H1 (cell line): ENCODE data around the gene CENPC. TPM values are rescaled to one million over a fixed set of nuclear protein-coding genes. Genes with fewer than 3 reads are reported as not detected.

ENCODE experiments used
- CTCF ChIA-PET: fragments of 300-600 bp; sonication (Branson Sonifier 250); formaldehyde crosslinking; loops from one replicate; lab custom pipeline; 2021; ENCODE audit not compliant: partially characterized antibody; lab: Charles Lee
- POLR2A ChIA-PET: fragments of 300-600 bp; sonication (Branson Sonifier 250); formaldehyde crosslinking; loops from one replicate; lab custom pipeline; 2021; ENCODE audit warnings: inconsistent platforms; ENCODE audit not compliant: partially characterized antibody; lab: Charles Lee
- DNase-seq, 2 experiments: peaks; one replicate each; pipeline versions ENCODE4 v3.0.0 to v3.0.0-alpha.2; 2010 to 2022; ENCODE audit warnings: low spot score in 2 of 2, low read depth in 1 of 2, mixed read lengths in 1 of 2
- FAIRE-seq: peaks from 2 replicates; lab custom pipeline; 2011; peaks lifted over from hg19 to GRCh38; lab: Jason Lieb, UNC
- H2AFZ ChIP-seq: 2 replicates; pipeline ENCODE4 v1.8.1; 2012; ENCODE audit warnings: low read length, inconsistent platforms
- H2AK5ac ChIP-seq: 2 replicates; pipeline ENCODE4 v1.6.1; 2013; ENCODE audit warnings: low read depth, low read length
- H2BK120ac ChIP-seq: replicated peaks from 2 replicates; pipeline ENCODE3; 2013; ENCODE audit warnings: low read depth, low read length, inconsistent platforms
- H2BK12ac ChIP-seq: 2 replicates; pipeline ENCODE4 v1.6.1; 2013; ENCODE audit warnings: low read depth, low read length
- H2BK15ac ChIP-seq: 2 replicates; pipeline ENCODE4 v1.6.1; 2013; ENCODE audit warnings: low read length
- H2BK20ac ChIP-seq: 2 replicates; pipeline ENCODE4 v1.6.1; 2013; ENCODE audit warnings: low read length
- H2BK5ac ChIP-seq: 2 replicates; pipeline ENCODE4 v1.6.1; 2013; ENCODE audit warnings: low read depth, low read length
- H3K14ac ChIP-seq: 2 replicates; pipeline ENCODE4 v1.6.1; 2013; ENCODE audit warnings: inconsistent platforms; ENCODE audit not compliant: insufficient read length
- H3K18ac ChIP-seq: 2 replicates; pipeline ENCODE4 v1.6.1; 2013; ENCODE audit warnings: low read length; ENCODE audit errors: extremely low read depth
- H3K23ac ChIP-seq: 2 replicates; pipeline ENCODE4 v1.6.1; 2013; ENCODE audit warnings: inconsistent platforms; ENCODE audit not compliant: insufficient read length
- H3K23me2 ChIP-seq: 2 replicates; pipeline ENCODE4 v1.6.1; 2013; ENCODE audit warnings: low read depth, low read length
- H3K27ac ChIP-seq: 2 replicates; pipeline ENCODE4 v1.6.1; 2011; ENCODE audit warnings: low read depth, low read length, inconsistent platforms
- H3K27me3 ChIP-seq, 4 experiments: replicated peaks in 1 of 4; 1 replicate in 1 of 4; 2 replicates in 3 of 4; pipeline versions ENCODE4 v1.6.1 to v1.8.1; 2011 to 2013; ENCODE audit warnings: low read length in 3 of 4, mild to moderate bottlenecking in 3 of 4, inconsistent platforms in 2 of 4, mixed read lengths in 2 of 4, moderate library complexity in 1 of 4; ENCODE audit not compliant: control insufficient read depth in 3 of 4, insufficient read depth in 3 of 4; ENCODE audit errors: extremely low read depth in 1 of 4
- H3K36me3 ChIP-seq, 4 experiments: 2 replicates each; pipeline versions ENCODE4 v1.6.1 to v1.8.1; 2011 to 2013; ENCODE audit warnings: mild to moderate bottlenecking in 4 of 4, low read length in 3 of 4, moderate library complexity in 2 of 4, control low read depth in 1 of 4, inconsistent platforms in 1 of 4; ENCODE audit not compliant: insufficient read depth in 4 of 4, control insufficient read depth in 2 of 4
- H3K4ac ChIP-seq: replicated peaks from 2 replicates; pipeline ENCODE3; 2013; ENCODE audit warnings: low read length, low read depth, mixed read lengths, inconsistent platforms; ENCODE audit not compliant: insufficient read length
- H3K4me1 ChIP-seq, 4 experiments: replicated peaks in 1 of 4; 1 replicate in 1 of 4; 2 replicates in 3 of 4; pipeline versions ENCODE4 v1.6.1 to v1.8.1; 2011 to 2013; ENCODE audit warnings: low read length in 3 of 4, inconsistent platforms in 2 of 4, mixed read lengths in 1 of 4; ENCODE audit not compliant: insufficient read depth in 4 of 4, control insufficient read depth in 3 of 4
- H3K4me2 ChIP-seq, 2 experiments: 2 replicates each; pipeline versions ENCODE4 v1.6.1 to v1.8.1; 2011 to 2013; ENCODE audit warnings: low read depth in 2 of 2, low read length in 2 of 2, control low read depth in 1 of 2, inconsistent platforms in 1 of 2, mild to moderate bottlenecking in 1 of 2; ENCODE audit not compliant: insufficient read depth in 1 of 2
- H3K4me3 ChIP-seq, 4 experiments: fragments of 200-600, 300-600 bp in 1 of 4; sonication (generic), shearing (Covaris generic), sonication (Bioruptor Twin) in 1 of 4; 2 replicates each; pipeline versions ENCODE4 v1.5.1 to v1.8.1; 2011 to 2016; ENCODE audit warnings: low read length in 4 of 4, low read depth in 3 of 4, control low read depth in 2 of 4, inconsistent platforms in 2 of 4, mild to moderate bottlenecking in 2 of 4, mixed read lengths in 1 of 4, moderate library complexity in 1 of 4; ENCODE audit not compliant: insufficient read depth in 2 of 4; ENCODE audit errors: extremely low read depth in 1 of 4
- H3K56ac ChIP-seq: replicated peaks from 2 replicates; pipeline ENCODE3; 2013; ENCODE audit warnings: low read depth, mild to moderate bottlenecking, mixed read lengths, low read length, inconsistent platforms; ENCODE audit not compliant: insufficient read length
- H3K79me1 ChIP-seq: 2 replicates; pipeline ENCODE4 v1.6.1; 2013; ENCODE audit warnings: low read depth, low read length, control low read depth
- H3K79me2 ChIP-seq, 2 experiments: 2 replicates each; pipeline versions ENCODE4 v1.6.1 to v1.8.1; 2012 to 2013; ENCODE audit warnings: low read length in 2 of 2, mild to moderate bottlenecking in 2 of 2, inconsistent platforms in 1 of 2; ENCODE audit not compliant: insufficient read depth in 2 of 2, control insufficient read depth in 1 of 2
- H3K9ac ChIP-seq, 4 experiments: replicated peaks in 1 of 4; 1 replicate in 1 of 4; 2 replicates in 3 of 4; pipeline versions ENCODE4 v1.6.1 to v1.8.1; 2011 to 2013; ENCODE audit warnings: low read depth in 3 of 4, low read length in 3 of 4, control low read depth in 2 of 4, mild to moderate bottlenecking in 2 of 4, moderate library complexity in 2 of 4, inconsistent platforms in 1 of 4; ENCODE audit errors: extremely low read depth in 1 of 4
- H3K9me3 ChIP-seq, 2 experiments: 2 replicates each; pipeline versions ENCODE4 v1.6.1 to v1.8.1; 2012 to 2013; ENCODE audit warnings: mild to moderate bottlenecking in 2 of 2, moderate library complexity in 2 of 2, control low read depth in 1 of 2, inconsistent platforms in 1 of 2, low read depth in 1 of 2, low read length in 1 of 2, mixed read lengths in 1 of 2; ENCODE audit not compliant: insufficient read depth in 2 of 2
- H4K20me1 ChIP-seq, 2 experiments: replicated peaks in 1 of 2; 2 replicates each; pipeline versions ENCODE3 to v1.8.1; 2011 to 2013; ENCODE audit warnings: inconsistent platforms in 2 of 2, low read length in 2 of 2, mild to moderate bottlenecking in 1 of 2; ENCODE audit not compliant: insufficient read depth in 2 of 2, control insufficient read depth in 1 of 2
- H4K5ac ChIP-seq: 2 replicates; pipeline ENCODE4 v1.6.1; 2013; ENCODE audit warnings: low read length, low read depth, mixed read lengths, inconsistent platforms; ENCODE audit not compliant: insufficient read length
- H4K8ac ChIP-seq: 2 replicates; pipeline ENCODE4 v1.8.0; 2013; ENCODE audit warnings: mild to moderate bottlenecking, moderate library complexity, low read length, inconsistent platforms; ENCODE audit not compliant: insufficient read depth; ENCODE audit errors: extremely low read depth
- H4K91ac ChIP-seq: replicated peaks from 2 replicates; pipeline ENCODE3; 2013; ENCODE audit warnings: low read length, mixed read lengths, inconsistent platforms; ENCODE audit not compliant: insufficient read length
- BCL11A ChIP-seq, 2 experiments: IDR thresholded peaks; one replicate each; pipeline ENCODE4 v1.6.1; 2011; ENCODE audit warnings: low read depth in 2 of 2, low read length in 2 of 2, mild to moderate bottlenecking in 2 of 2
- CTBP2 ChIP-seq: IDR thresholded peaks from 2 replicates; pipeline ENCODE4 v1.7.0; 2011; ENCODE audit warnings: borderline replicate concordance, mild to moderate bottlenecking, moderate library complexity, mixed read lengths, low read length; ENCODE audit not compliant: insufficient read depth, insufficient read length
- EGR1 ChIP-seq: IDR thresholded peaks from 2 replicates; pipeline ENCODE4 v1.6.1; 2011; ENCODE audit warnings: low read depth, low read length, borderline replicate concordance
- EP300 ChIP-seq, 2 experiments: IDR thresholded peaks; 1 replicate in 1 of 2; 2 replicates in 1 of 2; pipeline ENCODE4 v1.6.1; 2011 to 2012; ENCODE audit warnings: low read depth in 2 of 2, low read length in 2 of 2, mild to moderate bottlenecking in 2 of 2, borderline replicate concordance in 1 of 2, inconsistent platforms in 1 of 2, moderate library complexity in 1 of 2
- JUND ChIP-seq: IDR thresholded peaks from 2 replicates; pipeline ENCODE4 v1.6.1; 2011; ENCODE audit warnings: mild to moderate bottlenecking, improper control_type of control experiment, low read length
- NRF1 ChIP-seq: IDR thresholded peaks from 2 replicates; pipeline ENCODE4 v1.6.1; 2011; ENCODE audit warnings: mild to moderate bottlenecking, low read depth, low read length, improper control_type of control experiment
- RAD21 ChIP-seq, 2 experiments: IDR thresholded peaks in 1 of 2; conservative IDR thresholded peaks in 1 of 2; 2 replicates each; pipeline ENCODE4 v1.6.1; 2011; ENCODE audit warnings: low read depth in 2 of 2, low read length in 2 of 2, improper control_type of control experiment in 1 of 2, inconsistent platforms in 1 of 2, mild to moderate bottlenecking in 1 of 2, moderate library complexity in 1 of 2
- RBBP5 ChIP-seq: IDR thresholded peaks from 2 replicates; pipeline ENCODE4 v1.7.1; 2012; ENCODE audit warnings: low read depth, mild to moderate bottlenecking, inconsistent platforms, low read length, moderate library complexity, borderline replicate concordance
- SP4 ChIP-seq: IDR thresholded peaks from 2 replicates; pipeline ENCODE4 v1.6.1; 2012; ENCODE audit warnings: low read length, inconsistent platforms
- TAF7 ChIP-seq: optimal IDR thresholded peaks from 2 replicates; pipeline ENCODE3; 2011; ENCODE audit warnings: low read depth, mild to moderate bottlenecking, inconsistent platforms, low read length, moderate library complexity, borderline replicate concordance
- TBP ChIP-seq: IDR thresholded peaks from 2 replicates; pipeline ENCODE4 v1.6.1; 2011; ENCODE audit warnings: low read depth, low read length, improper control_type of control experiment
- TCF12 ChIP-seq: IDR thresholded peaks from 2 replicates; pipeline ENCODE4 v1.6.1; 2011; ENCODE audit warnings: low read depth, mild to moderate bottlenecking, low read length
- WGBS, 2 experiments: shearing (Covaris generic) in 1 of 2; methylation state at CpG; one replicate each; pipeline versions ENCODE4 v1.1.6 to v1.1.7; 2013 to 2015; ENCODE audit warnings: low lambda C conversion rate in 2 of 2, mixed read lengths in 2 of 2, inconsistent platforms in 1 of 2, low coverage in 1 of 2, missing lambda C conversion rate in 1 of 2; ENCODE audit not compliant: insufficient replicate concordance in 2 of 2, insufficient coverage in 1 of 2, insufficient read length in 1 of 2; ENCODE audit errors: extremely low coverage in 1 of 2, missing lambda C conversion rate in 1 of 2; 5-methylcytosine and 5-hydroxymethylcytosine counted together
- polyA plus RNA-seq, 7 experiments: library from polyadenylated mRNA; depleted of rRNA in 3 of 7; stranded (reverse) in 5 of 7; unstranded in 2 of 7; fragments of >200 nt in 5 of 7; fragments of 200-250 nt in 2 of 7; gene quantifications; 1 replicate in 5 of 7; 2 replicates in 1 of 7; 4 replicates in 1 of 7; pipeline versions ENCODE4 v1.2.1 to v1.2.3, GENCODE V29; 2011 to 2013; ENCODE audit warnings: missing spikeins in 2 of 7, mixed read lengths in 2 of 7
- total RNA-seq: library from RNA; stranded (reverse); fragmentation: NEBNext Ultra II Directional; extraction: Animal tissue kit (Norgen Biotek cat#: 25700); gene quantifications from 2 replicates; pipeline ENCODE4 v1.2.1, GENCODE V29; 2021
- TF ChIP-seq, protein P1 (sequence below): IDR thresholded peaks from 2 replicates; pipeline ENCODE4 v1.6.1; 2012; ENCODE audit warnings: inconsistent platforms

The CENPC gene
- total and polyA plus RNA-seq, 2 of the 8 experiments (the other 6 are each of a cell fraction or from before 2014, with no cell fraction given), result 2.8 to 15.7 TPM

DNA sequence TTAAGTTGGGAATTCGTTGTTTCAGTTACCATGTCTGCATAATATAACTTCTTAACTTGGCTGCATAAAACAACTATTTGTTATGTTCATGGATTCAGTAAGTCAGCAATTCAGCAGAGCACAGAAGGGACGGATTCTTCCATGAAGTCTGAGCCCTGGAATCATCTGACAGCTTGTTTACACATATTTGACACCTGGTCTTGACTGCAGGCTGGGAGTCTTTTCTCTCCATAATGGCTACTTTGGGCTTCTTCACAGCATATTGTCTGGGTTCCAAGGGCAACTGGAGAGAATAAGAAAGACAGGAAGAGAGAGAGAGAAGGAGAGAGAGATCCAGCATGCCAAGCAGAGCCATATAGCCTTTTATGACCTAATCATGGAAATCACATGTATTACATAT, 23.1 kb downstream of the CENPC start:
- Histone ChIP-seq H3K23ac (no peak overlapping the region), H3K79me1 (no peaks in the 10 kb centered on the region), H3K36me3 (peaks cover 0 to 7% (median 0%) of the 10 kb centered on the region in 4 experiments; a peak in 1 of 8 replicates), H4K20me1 (peaks cover 0 to 4% of the 10 kb centered on the region in 2 experiments), H3K4ac (no peak overlapping the region), H3K79me2 (peaks cover 0 to 32% of the 10 kb centered on the region in 2 experiments; a peak in 2 of 4 replicates), H2BK120ac (no peak overlapping the region), H4K5ac (no peak overlapping the region), H2BK12ac (no peak overlapping the region), H3K27me3 (no peaks in the 10 kb centered on the region), H2BK5ac (no peak overlapping the region), H3K14ac (no peak overlapping the region), H3K23me2 (no peaks in the 10 kb centered on the region), H3K4me2 (no peak overlapping the region), H4K8ac (no peak overlapping the region), H3K18ac (no peak overlapping the region), H4K91ac (no peak overlapping the region), H2BK20ac (no peak overlapping the region), H3K56ac (no peak overlapping the region), H2AFZ (no peak overlapping the region), H3K4me1 (no peaks in the 10 kb centered on the region), H2AK5ac (no peak overlapping the region), H2BK15ac (no peak overlapping the region), H3K27ac (no peak overlapping the region), H3K9me3 (no peaks in the 10 kb centered on the region), H3K4me3 (no peak overlapping the region), H3K9ac (no peak overlapping the region)
- FAIRE-seq (no peak), DNase-seq (no peak)
- POLR2A ChIA-PET, result no interaction called here
- 89% methylated on average over 2 of the region's 2 CpGs; no CpG with 5 or more reads in 1 of the 2 experiments for WGBS, 2 experiments
- CTCF ChIA-PET, result no interaction called here
- TF ChIP-seq NRF1 (no peak), JUND (no peak), BCL11A (IDR thresholded peaks at IDR 0.05; ENCODE audit: low read depth in 2 of 2, low read length in 2 of 2) (no peak), TBP (no peak), TCF12 (no peak), CTBP2 (no peak), EP300 (IDR thresholded peaks at IDR 0.05; ENCODE audit: borderline replicate concordance in 1 of 2, low read depth in 2 of 2, low read length in 2 of 2) (no peak), RBBP5 (no peak), TAF7 (no peak), RAD21 (IDR thresholded peaks at IDR 0.05 in 1 of 2, conservative IDR thresholded peaks at IDR 0.05 in 1 of 2; ENCODE audit: low read depth in 2 of 2, low read length in 2 of 2) (no peak), EGR1 (no peak), SP4 (no peak)
- TF ChIP-seq, protein P1, sequence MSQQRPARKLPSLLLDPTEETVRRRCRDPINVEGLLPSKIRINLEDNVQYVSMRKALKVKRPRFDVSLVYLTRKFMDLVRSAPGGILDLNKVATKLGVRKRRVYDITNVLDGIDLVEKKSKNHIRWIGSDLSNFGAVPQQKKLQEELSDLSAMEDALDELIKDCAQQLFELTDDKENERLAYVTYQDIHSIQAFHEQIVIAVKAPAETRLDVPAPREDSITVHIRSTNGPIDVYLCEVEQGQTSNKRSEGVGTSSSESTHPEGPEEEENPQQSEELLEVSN, result no peak
